ENCODE results near the gene AKT2. TPM values are rescaled to one million over a fixed set of nuclear protein-coding genes. Genes with fewer than 3 reads are reported as not detected.

AKT2 gene
- total RNA-seq, 3 donors from 2014 or later (not counting 1 experiment from before 2014, with no cell fraction given) = 234 to 292 (median 261) TPM

DNA sequence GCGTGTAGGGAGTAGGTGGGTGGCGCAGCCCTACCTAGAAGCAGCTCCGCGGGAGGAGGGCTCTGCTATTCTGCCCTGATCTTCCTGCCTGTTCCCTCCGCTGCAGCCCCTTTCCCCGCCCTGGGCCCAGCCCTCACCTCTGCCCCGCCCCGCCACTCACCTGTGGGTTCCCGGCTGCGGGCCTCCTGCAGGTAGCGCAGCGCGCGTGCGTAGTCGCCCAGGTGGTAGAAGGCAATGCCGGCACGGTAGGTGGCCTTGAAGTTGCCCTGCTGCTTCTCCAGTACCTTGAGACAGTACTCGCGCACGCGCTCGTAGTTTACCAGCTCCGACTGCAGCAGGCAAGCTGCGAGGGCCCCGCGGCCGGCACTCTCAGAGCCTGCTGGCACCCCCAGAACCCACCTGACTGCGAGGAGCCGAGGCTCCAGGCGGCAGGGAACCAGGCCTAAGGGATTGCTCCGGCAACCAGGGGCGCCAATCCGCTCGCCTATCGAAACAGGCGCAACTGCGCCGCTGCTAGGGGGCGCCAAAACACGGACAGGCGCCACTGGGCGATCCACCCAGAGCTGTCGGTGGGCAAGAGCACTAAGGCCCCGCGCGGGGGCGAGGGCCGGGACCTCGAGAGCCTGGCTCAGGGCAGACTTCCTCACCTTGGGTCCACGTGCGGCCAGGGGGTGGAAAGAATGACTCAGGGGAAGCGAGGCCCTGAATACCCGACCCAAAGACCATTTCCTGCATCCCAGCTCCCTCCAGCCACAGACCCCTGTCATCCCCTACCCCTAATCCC, 67.9 kb downstream of the AKT2 start:
- H3K27ac ChIP-seq (ENCODE audit: low read length) = no peak overlapping the region
- no peak overlapping the region for H3K27ac Mint-ChIP-seq
- TF ChIP-seq, protein P1, sequence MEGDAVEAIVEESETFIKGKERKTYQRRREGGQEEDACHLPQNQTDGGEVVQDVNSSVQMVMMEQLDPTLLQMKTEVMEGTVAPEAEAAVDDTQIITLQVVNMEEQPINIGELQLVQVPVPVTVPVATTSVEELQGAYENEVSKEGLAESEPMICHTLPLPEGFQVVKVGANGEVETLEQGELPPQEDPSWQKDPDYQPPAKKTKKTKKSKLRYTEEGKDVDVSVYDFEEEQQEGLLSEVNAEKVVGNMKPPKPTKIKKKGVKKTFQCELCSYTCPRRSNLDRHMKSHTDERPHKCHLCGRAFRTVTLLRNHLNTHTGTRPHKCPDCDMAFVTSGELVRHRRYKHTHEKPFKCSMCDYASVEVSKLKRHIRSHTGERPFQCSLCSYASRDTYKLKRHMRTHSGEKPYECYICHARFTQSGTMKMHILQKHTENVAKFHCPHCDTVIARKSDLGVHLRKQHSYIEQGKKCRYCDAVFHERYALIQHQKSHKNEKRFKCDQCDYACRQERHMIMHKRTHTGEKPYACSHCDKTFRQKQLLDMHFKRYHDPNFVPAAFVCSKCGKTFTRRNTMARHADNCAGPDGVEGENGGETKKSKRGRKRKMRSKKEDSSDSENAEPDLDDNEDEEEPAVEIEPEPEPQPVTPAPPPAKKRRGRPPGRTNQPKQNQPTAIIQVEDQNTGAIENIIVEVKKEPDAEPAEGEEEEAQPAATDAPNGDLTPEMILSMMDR (IDR thresholded peaks at IDR 0.05) = peak; percentile 11
- H3K27me3 ChIP-seq (ENCODE audit: control insufficient read depth, insufficient read depth, low read length) = peaks cover 20% of the 10 kb centered on the region
- WGBS (ENCODE audit: insufficient coverage) = 20% methylated on average over 54 of the region's 54 CpGs
- peaks cover 11% of the 10 kb centered on the region for H3K4me1 ChIP-seq (ENCODE audit: control insufficient read depth, insufficient read depth, low read length)
- ATAC-seq (no peak), DNase-seq (no peak)
- H3K36me3 ChIP-seq (ENCODE audit: control insufficient read depth, insufficient read depth, low read length) = no peaks in the 10 kb centered on the region
- H3K27me3 Mint-ChIP-seq (ENCODE audit: low read depth in 2 of 2) = peaks cover 24 to 33% of the 10 kb centered on the region in 2 donors
- H3K4me3 ChIP-seq (ENCODE audit: low read length) = no peak overlapping the region
- peak overlapping the region; percentile 2 for H3K4me3 Mint-ChIP-seq
- peaks cover 6% of the 10 kb centered on the region for H3K36me3 Mint-ChIP-seq
- intact Hi-C loops (cut with micrococcal nuclease) = no loop called here
- peaks cover 2 to 3% of the 10 kb centered on the region in 2 donors for H3K9me3 Mint-ChIP-seq
- no peaks in the 10 kb centered on the region for H3K9me3 ChIP-seq (ENCODE audit: control insufficient read depth, insufficient read depth, low read length)
- H3K4me1 Mint-ChIP-seq = peaks cover 6 to 10% of the 10 kb centered on the region in 2 donors

DNA sequence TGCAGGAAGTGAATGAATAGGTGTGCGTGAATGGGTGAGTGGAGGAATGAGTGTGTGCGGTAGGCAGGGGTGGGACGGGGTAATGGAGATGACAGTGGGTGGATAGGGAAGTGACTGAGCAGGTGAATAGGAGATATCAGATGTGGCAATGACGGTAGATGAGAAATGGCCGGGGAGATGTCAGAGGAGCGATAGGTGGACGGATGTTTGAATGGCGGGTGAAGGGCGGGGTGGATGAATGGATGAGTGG, 68.4 kb downstream of the AKT2 start:
- no peaks in the 10 kb centered on the region for H3K9me3 Mint-ChIP-seq
- WGBS (ENCODE audit: insufficient coverage) = 55% methylated on average over 9 of the region's 9 CpGs
- H3K9me3 ChIP-seq (ENCODE audit: control insufficient read depth, insufficient read depth, low read length) = no peaks in the 10 kb centered on the region
- peaks cover 1% of the 10 kb centered on the region for H3K36me3 Mint-ChIP-seq
- ATAC-seq (no peak), DNase-seq (no peak)
- peaks cover under 1 to 4% of the 10 kb centered on the region in 2 donors for H3K4me1 Mint-ChIP-seq
- no peak overlapping the region for H3K27ac Mint-ChIP-seq
- no peak overlapping the region for H3K27ac ChIP-seq (ENCODE audit: low read length)
- H3K36me3 ChIP-seq (ENCODE audit: control insufficient read depth, insufficient read depth, low read length) = no peaks in the 10 kb centered on the region
- TF ChIP-seq, protein P1 (IDR thresholded peaks at IDR 0.05) = no peak
- intact Hi-C loops (cut with micrococcal nuclease) = no loop called here
- H3K27me3 ChIP-seq (ENCODE audit: control insufficient read depth, insufficient read depth, low read length) = peaks cover 20% of the 10 kb centered on the region
- H3K4me3 ChIP-seq (ENCODE audit: low read length) = no peak overlapping the region
- peaks cover 19 to 29% of the 10 kb centered on the region in 2 donors for H3K27me3 Mint-ChIP-seq (ENCODE audit: low read depth in 2 of 2)
- peak overlapping the region; percentile 2 for H3K4me3 Mint-ChIP-seq
- peaks cover 11% of the 10 kb centered on the region for H3K4me1 ChIP-seq (ENCODE audit: control insufficient read depth, insufficient read depth, low read length)

DNA sequence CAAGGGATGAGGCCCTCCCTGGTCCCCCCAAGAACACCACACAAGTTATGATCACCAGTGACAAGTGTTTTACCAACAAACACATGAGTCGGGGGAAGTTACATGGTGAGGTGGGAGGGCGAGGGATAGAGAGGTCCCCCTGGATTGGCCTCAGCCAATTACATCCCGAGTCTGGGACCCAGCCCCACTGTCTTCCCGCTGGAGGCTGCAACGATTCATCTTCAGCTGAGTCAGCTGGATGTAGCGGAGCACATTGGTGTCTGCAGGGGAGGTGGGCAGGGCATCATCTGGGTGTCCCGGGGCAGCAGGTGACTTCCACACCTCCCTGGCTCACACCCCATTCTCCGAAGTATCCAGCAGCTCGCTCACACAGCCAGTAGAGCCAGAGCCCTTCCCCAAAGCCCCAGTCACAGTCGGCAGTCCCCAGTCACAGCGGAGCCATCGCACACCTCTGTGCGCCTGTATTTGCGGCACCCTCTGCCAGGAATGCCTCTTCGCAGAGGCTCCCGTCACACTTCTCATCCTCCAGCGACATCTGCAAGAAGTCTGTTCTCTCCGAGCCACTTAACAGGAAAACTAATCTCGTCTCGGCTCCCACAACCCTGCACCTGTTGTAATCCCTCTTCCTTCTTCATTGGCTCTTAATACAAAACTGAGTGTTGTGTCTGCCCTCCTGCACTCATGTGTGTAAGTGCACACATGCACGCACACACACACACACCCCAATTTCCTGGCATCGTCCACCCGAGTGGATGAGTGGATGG, 69.0 kb downstream of the AKT2 start:
- no peak overlapping the region for H3K4me3 ChIP-seq (ENCODE audit: low read length)
- no peak overlapping the region for H3K27ac ChIP-seq (ENCODE audit: low read length)
- peaks cover 20% of the 10 kb centered on the region for H3K27me3 ChIP-seq (ENCODE audit: control insufficient read depth, insufficient read depth, low read length)
- H3K36me3 ChIP-seq (ENCODE audit: control insufficient read depth, insufficient read depth, low read length) = no peaks in the 10 kb centered on the region
- Mint-ChIP-seq H3K4me3 (no peak overlapping the region), H3K27ac (no peak overlapping the region), H3K36me3 (no peaks in the 10 kb centered on the region), H3K9me3 (no peaks in the 10 kb centered on the region), H3K4me1 (peaks cover 0 to 4% of the 10 kb centered on the region in 2 donors), H3K27me3 (ENCODE audit: low read depth in 2 of 2) (peaks cover 18 to 29% of the 10 kb centered on the region in 2 donors)
- whole genome bisulfite sequencing (ENCODE audit: insufficient coverage) = 64% methylated on average over 22 of the region's 23 CpGs
- H3K4me1 ChIP-seq (ENCODE audit: control insufficient read depth, insufficient read depth, low read length) = peaks cover 11% of the 10 kb centered on the region
- DNase-seq = no peak
- H3K9me3 ChIP-seq (ENCODE audit: control insufficient read depth, insufficient read depth, low read length) = no peaks in the 10 kb centered on the region
- no peak for ATAC-seq
- intact Hi-C loops (cut with micrococcal nuclease) = no loop called here
- TF ChIP-seq, protein P1 (IDR thresholded peaks at IDR 0.05) = no peak
